HEK293T (cell line): ENCODE results near the gene SAMD1.

Experiments used
- FOXA1 ChIP-seq: fragments of 450-650 bp; IDR thresholded peaks from 2 replicates; pipeline ENCODE4 v1.6.1; 2016; ENCODE audit warnings: mild to moderate bottlenecking
- FOXK2 ChIP-seq: fragments of 450-650 bp; IDR thresholded peaks from 2 replicates; pipeline ENCODE4 v1.6.1; 2016; ENCODE audit warnings: mild to moderate bottlenecking

GRCh38 chr19:14058182-14059092, 32.1 kb downstream of the SAMD1 start:
- TF ChIP-seq FOXK2 (no peak), FOXA1 (no peak)
